Activated T-helper 17 cell treated with anti-CD3 and anti-CD28 coated beads, Interleukin-2, amount 50 U/mL, for 72 hours (primary cell): ENCODE results near the gene ATP10B. TPM values are rescaled to one million over a fixed set of nuclear protein-coding genes. Genes with fewer than 3 reads are reported as not detected.

Experiments
- ATAC-seq: fragments of 150-1000 bp; cut with Tn5 transposase; replicated peaks from 2 replicates; pipeline ENCODE4 v1.10.0; 2021; ENCODE audit warnings: mild to moderate bottlenecking, moderate library complexity
- H3K27ac Mint-ChIP-seq: one replicate; pipeline ENCODE4 v1.8.0; 2022; ENCODE audit warnings: mixed read lengths
- H3K27me3 Mint-ChIP-seq: one replicate; pipeline ENCODE4 v1.8.0; 2022; ENCODE audit warnings: mixed read lengths
- H3K36me3 Mint-ChIP-seq: one replicate; pipeline ENCODE4 v1.8.0; 2022; ENCODE audit warnings: low read depth, mild to moderate bottlenecking, mixed read lengths
- H3K4me1 Mint-ChIP-seq: one replicate; pipeline ENCODE4 v1.8.0; 2022; ENCODE audit warnings: mixed read lengths
- H3K4me3 Mint-ChIP-seq: one replicate; pipeline ENCODE4 v1.8.0; 2022; ENCODE audit warnings: mild to moderate bottlenecking, mixed read lengths
- H3K9me3 Mint-ChIP-seq: one replicate; pipeline ENCODE4 v1.8.0; 2022; ENCODE audit warnings: mixed read lengths
- total RNA-seq, 2 donors: library from RNA; stranded (reverse); gene quantifications; one replicate each; pipeline ENCODE4 v1.2.3, GENCODE V29; 2022

Gene ATP10B
- total RNA-seq, 2 donors from 2014 or later, result not detected

DNA sequence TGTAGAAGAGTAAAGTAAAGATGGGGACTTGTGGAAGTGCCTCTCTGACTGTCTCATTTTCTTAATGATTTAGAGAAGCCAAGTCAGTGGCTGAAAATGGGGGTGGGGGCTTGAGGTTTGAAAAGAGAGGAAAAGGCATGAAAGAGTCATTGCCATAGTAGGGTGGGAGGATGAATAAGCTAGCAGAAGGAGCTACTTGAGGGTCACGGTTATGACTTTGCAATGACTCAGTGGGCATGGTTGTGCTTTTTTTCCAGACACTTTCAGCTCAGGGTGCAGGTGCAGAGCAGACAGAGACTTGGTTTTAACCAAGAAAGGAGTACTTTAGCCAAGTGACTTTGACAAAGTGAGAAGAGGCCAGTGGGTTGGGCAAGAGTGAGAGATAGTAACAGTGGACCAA is 312.6 kb downstream of the ATP10B start:
- ATAC-seq, result peak; percentile 94
- no peak overlapping the region for H3K27ac Mint-ChIP-seq

DNA sequence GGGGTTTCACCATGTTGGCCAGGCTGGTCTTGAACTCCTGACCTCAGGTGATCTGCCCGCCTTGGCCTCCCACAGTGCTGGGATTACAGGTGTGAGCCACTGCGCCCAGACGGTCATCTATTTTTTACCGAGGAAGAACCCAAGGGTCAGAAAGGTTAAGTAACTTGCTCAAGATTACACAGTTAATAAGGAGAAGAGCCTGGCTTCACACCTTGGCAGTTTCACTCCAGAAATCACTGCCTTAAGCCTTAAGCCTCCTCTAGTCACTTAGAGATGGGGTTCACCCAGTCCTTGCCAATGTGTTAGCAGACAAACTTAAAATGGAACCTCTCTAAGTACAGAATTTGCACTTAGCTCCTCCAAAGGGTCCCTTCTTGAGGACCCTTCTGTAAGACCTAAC is 314.1 kb downstream of the ATP10B start:
- H3K9me3 Mint-ChIP-seq, result no peaks in the 10 kb centered on the region
- no peak overlapping the region for H3K4me3 Mint-ChIP-seq
- peak; percentile 30 for ATAC-seq
- no peak overlapping the region for H3K27ac Mint-ChIP-seq
- no peaks in the 10 kb centered on the region for H3K27me3 Mint-ChIP-seq
- H3K36me3 Mint-ChIP-seq, result no peaks in the 10 kb centered on the region
- no peaks in the 10 kb centered on the region for H3K4me1 Mint-ChIP-seq

More for the DNA sequence above, 312.6 kb downstream of the ATP10B start:
- no peaks in the 10 kb centered on the region for H3K9me3 Mint-ChIP-seq
- no peaks in the 10 kb centered on the region for H3K27me3 Mint-ChIP-seq
- no peak overlapping the region for H3K4me3 Mint-ChIP-seq
- H3K4me1 Mint-ChIP-seq, result no peaks in the 10 kb centered on the region
- H3K36me3 Mint-ChIP-seq, result no peaks in the 10 kb centered on the region

DNA sequence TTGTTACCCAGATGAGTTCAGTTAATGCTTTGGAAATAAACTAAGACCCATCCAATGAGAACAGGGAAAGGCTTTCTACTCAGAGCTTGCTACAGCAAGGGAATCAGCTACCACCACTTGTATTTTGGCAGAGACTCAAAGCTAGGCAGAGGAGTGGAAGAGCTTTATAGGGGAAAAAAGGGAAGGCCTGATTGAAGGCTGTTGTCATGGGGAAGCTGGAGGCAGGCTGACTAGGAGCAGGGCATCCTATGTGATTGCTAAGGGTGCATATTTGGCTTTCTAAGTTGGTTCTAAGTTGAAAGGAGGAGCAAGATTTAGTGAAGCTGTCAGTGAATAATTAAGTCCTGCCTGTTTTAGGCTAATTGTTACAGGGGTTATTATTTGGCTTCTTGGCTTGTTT is 314.9 kb downstream of the ATP10B start:
- no peaks in the 10 kb centered on the region for H3K9me3 Mint-ChIP-seq
- ATAC-seq, result no peak
- H3K4me3 Mint-ChIP-seq, result no peak overlapping the region
- no peaks in the 10 kb centered on the region for H3K4me1 Mint-ChIP-seq
- H3K36me3 Mint-ChIP-seq, result no peaks in the 10 kb centered on the region
- H3K27me3 Mint-ChIP-seq, result no peaks in the 10 kb centered on the region
- H3K27ac Mint-ChIP-seq, result no peak overlapping the region

DNA sequence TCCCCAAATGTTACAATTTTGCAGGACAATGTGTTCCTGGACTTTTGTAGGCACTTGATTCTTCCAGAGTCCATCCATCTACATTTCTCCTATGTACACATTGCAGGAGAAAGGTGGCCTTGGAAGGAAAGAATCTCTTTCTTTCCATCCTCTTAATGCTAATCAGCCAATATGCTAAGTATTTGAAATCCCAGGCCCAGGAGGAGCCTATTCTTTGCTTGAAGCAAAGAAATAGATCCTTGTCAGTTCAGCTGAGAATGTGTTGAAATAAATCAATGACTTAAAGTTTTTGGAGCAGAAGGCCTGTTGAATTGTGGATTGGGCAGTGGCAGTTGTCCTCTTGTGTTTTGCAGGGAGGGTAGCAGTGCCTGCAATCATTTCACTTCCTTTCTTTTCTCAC is 317.1 kb downstream of the ATP10B start:
- Mint-ChIP-seq H3K36me3 (no peaks in the 10 kb centered on the region), H3K27ac (no peak overlapping the region), H3K4me1 (no peaks in the 10 kb centered on the region), H3K27me3 (no peaks in the 10 kb centered on the region), H3K4me3 (no peak overlapping the region), H3K9me3 (no peaks in the 10 kb centered on the region)
- ATAC-seq, result no peak

DNA sequence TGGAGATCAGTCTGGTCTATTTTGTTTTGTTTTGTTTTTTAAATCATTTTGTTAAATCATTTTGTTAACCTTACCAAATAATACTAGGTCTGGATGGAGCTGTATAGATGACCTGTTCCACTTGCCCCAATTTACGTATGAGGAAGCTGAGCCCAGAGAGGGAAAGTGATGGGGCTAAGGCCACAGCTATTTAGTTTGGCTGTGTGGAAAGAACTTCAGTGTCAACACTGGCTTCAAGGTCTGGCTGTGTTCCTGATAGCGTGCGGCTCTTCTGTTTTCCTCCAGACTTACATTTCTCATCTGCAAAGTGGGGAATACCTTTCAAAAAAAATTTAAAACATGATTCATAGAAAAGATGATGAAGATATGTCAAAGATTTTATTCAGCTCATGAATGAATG is 317.9 kb downstream of the ATP10B start:
- H3K4me1 Mint-ChIP-seq, result no peaks in the 10 kb centered on the region
- no peak overlapping the region for H3K27ac Mint-ChIP-seq
- H3K36me3 Mint-ChIP-seq, result no peaks in the 10 kb centered on the region
- H3K9me3 Mint-ChIP-seq, result no peaks in the 10 kb centered on the region
- H3K27me3 Mint-ChIP-seq, result no peaks in the 10 kb centered on the region
- ATAC-seq, result no peak
- no peak overlapping the region for H3K4me3 Mint-ChIP-seq

DNA sequence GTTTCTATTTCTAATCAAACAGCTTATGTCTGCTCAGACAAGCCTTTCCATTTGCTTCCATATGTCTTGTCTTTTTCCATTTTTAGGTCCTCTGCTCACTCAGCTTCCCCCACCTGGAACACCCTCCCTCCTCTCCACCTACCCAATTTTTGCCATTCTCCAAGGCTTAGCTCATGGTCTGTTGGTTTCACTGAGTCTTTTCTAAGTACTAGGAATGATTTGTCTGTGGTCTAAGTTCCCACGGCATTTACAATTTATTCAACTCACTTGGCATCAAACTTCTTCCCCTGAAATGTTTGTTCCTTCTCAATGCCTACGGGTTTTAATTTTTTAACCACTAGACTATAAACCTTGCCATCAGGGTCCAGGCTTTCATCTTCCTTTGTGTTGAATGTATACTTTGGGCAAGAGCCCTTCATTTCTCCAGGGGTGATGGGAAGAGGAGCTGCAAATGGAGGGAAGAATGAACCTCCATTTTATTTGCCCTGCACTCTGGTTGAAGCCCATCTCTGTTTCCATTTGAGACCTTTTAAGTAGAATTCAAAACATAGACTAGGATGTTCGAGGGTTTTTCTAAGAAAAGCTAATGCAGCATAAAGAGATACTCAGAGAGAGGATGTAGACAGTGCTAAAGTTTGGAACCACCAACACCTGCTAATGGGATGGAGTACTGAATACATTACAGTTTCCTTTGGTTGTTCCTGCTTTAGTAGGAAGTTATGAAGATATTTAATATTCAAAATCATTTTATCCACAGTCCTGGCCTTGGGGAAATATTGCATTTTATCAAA is 326.3 kb downstream of the ATP10B start:
- H3K36me3 Mint-ChIP-seq, result no peaks in the 10 kb centered on the region
- no peak overlapping the region for H3K4me3 Mint-ChIP-seq
- peaks cover 4% of the 10 kb centered on the region for H3K27me3 Mint-ChIP-seq
- H3K27ac Mint-ChIP-seq, result no peak overlapping the region
- no peaks in the 10 kb centered on the region for H3K9me3 Mint-ChIP-seq
- ATAC-seq, result no peak
- no peaks in the 10 kb centered on the region for H3K4me1 Mint-ChIP-seq

DNA sequence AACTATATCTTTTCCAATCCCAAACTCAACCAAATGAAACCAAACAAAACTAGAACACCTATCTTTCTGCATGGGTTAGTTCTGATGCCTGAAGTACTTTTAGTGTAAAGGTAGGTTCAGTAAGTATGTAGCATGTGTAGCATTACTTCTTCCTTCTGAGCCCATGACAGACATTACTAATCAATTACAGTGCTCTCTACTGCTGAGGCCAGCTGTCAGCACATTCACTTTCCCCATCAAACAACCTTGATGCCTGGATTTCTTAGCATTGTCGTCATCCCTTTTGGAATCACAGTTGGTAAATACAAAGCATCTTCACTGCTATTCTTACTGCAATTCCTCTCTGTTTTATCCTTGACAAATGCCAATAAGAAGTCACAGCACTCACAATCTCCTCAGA is 327.2 kb downstream of the ATP10B start:
- Mint-ChIP-seq H3K9me3 (no peaks in the 10 kb centered on the region), H3K36me3 (no peaks in the 10 kb centered on the region), H3K4me3 (no peak overlapping the region), H3K27ac (no peak overlapping the region), H3K4me1 (no peaks in the 10 kb centered on the region), H3K27me3 (peaks cover 4% of the 10 kb centered on the region)
- no peak for ATAC-seq

DNA sequence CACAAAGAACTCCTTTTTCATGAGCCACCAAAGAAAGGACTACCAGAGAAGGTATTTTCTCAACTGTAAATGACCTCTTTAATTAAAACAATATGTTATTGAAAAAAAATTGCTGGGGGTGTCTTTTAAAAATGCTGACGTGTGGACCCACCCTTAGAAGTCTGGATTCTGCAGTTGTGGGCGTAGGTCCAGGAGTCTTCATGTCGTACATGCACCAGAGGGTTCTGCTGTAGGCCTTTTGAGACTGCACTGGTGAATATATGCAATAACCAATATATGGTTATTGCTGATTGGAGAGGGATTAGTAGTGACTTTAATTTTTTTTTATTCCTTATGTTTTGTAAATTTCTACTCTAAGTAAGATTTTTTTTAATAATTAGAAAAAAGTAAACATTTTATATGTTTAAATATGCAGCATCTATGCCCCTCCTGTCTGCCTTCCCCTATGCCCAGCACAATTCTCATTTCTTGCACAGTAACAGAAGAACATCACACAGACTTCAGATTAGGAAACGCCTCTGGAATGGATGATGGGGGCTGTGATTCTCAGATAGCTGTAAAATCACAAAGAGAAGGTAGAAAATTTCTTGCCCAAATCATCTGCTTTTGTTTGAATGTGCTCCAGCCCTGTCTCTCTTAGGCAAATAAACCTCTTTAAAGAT is 328.4 kb downstream of the ATP10B start:
- H3K27ac Mint-ChIP-seq, result no peak overlapping the region
- H3K4me1 Mint-ChIP-seq, result no peaks in the 10 kb centered on the region
- no peak for ATAC-seq
- H3K9me3 Mint-ChIP-seq, result no peaks in the 10 kb centered on the region
- H3K27me3 Mint-ChIP-seq, result peaks cover 4% of the 10 kb centered on the region
- H3K4me3 Mint-ChIP-seq, result no peak overlapping the region
- no peaks in the 10 kb centered on the region for H3K36me3 Mint-ChIP-seq

DNA sequence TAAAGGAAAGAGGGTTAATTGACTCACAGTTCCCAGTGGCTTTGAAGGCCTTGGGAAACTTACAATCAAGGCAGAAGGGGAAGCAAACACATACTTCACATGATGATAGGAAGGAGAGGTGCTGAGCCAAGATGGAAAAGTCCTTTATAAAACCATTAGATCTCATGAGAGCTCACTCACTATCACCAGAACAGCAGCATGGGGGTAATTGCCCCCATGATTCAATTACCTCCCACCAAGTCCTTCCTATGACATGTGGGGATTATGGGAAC is 330.7 kb downstream of the ATP10B start:
- Mint-ChIP-seq H3K4me1 (no peaks in the 10 kb centered on the region), H3K27me3 (no peaks in the 10 kb centered on the region), H3K9me3 (no peaks in the 10 kb centered on the region), H3K36me3 (no peaks in the 10 kb centered on the region), H3K27ac (no peak overlapping the region), H3K4me3 (no peak overlapping the region)
- no peak for ATAC-seq

DNA sequence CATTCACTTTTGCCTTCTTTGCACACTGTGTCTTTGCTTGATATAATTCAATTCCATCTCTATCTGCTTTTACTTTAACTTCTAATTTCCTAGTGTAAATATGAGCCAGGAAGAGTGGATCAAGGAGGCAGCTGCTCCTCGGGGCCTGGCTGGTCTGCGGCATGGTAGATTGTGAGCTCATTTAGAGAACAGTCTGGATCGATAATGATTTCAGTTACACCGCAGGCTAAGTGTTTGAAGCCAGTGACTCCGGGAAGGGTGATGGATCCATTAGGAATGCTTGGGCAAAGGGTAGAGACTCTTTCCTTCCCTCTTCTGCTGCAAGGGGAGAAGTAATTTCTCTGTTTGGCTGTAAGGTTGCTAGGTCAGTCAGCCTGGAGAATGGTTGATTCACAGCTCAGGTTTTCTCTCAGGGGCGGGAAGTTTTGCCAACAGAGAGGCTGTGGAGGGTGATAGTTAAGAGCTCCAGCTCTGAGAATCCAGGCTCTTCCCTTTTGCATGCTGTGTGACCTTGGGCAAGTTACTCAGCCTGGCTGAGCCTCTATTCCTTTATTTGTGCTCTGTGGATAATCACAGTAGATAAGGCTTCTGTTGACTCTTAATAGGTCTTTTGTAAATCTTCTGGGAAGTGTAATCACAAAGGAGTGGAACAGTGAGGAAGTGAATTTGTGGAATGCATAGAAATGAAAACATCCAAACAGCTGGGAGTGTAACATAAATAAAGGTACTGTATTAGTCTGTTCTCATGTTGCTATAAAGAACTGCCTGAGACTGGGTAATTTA is 331.2 kb downstream of the ATP10B start:
- ATAC-seq, result no peak
- Mint-ChIP-seq H3K27ac (no peak overlapping the region), H3K36me3 (no peaks in the 10 kb centered on the region), H3K9me3 (no peaks in the 10 kb centered on the region), H3K4me3 (no peak overlapping the region), H3K4me1 (no peaks in the 10 kb centered on the region), H3K27me3 (no peaks in the 10 kb centered on the region)

DNA sequence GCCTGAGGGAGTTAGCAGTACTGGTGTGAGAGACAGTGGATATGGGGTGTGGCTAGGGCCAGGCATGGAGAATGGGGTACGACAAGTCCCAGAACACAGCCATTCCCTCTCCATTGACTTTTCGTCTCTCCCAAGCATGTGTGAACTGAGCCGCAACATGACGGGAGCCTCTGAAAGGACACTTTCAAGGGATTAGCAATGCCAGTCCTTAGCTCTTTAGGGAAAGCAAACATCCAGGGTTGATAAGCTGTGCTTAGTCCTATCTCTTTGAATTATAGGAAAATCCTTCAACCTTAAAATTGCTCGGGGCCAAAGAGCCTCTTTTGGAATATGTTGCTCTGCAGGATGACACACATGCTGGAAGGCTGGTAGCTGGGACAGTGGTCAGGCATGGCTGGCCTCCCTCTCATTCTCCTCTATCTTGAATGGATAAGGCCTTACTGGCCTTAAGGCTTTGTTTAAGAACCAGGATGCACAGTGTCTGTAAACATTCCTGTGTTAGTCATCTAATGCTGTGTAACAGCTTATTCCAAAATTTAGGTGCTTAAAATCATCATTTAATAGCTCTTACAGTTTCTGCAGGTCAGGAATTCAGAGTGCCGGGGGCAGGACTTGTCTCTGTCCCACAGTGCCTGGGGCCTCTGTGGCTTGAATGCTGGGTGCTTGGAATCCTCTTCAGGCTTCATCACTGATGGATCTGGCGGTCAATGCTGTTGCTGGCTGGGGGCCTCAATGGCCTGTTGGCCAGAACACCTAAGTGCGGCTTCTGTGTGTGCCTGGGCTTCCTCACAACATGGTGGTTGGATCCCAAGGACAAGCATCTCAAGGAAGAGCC is 335.1 kb downstream of the ATP10B start:
- H3K4me1 Mint-ChIP-seq, result no peaks in the 10 kb centered on the region
- H3K27me3 Mint-ChIP-seq, result peaks cover 5% of the 10 kb centered on the region
- H3K27ac Mint-ChIP-seq, result no peak overlapping the region
- no peak for ATAC-seq
- no peaks in the 10 kb centered on the region for H3K9me3 Mint-ChIP-seq
- no peaks in the 10 kb centered on the region for H3K36me3 Mint-ChIP-seq
- no peak overlapping the region for H3K4me3 Mint-ChIP-seq

DNA sequence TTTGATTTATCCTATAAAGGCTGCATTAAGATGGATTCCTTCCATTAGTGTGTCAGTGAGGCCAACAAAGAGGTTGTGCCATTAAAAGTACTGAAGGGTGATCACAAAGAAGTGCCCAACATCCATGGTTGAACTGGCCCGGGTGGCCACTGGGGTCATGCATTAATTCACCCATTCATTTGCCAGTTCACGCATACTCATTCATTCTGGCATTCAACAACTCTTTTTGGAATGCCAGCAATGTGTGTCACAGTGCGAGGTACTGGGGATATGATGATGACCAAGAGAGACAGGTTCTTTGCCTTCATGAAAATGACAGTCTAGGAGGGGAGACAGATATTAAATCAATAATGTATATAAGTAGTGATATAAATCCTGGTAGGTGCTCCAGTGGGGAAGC is 337.1 kb downstream of the ATP10B start:
- Mint-ChIP-seq H3K4me3 (no peak overlapping the region), H3K36me3 (no peaks in the 10 kb centered on the region), H3K4me1 (no peaks in the 10 kb centered on the region), H3K27ac (no peak overlapping the region), H3K9me3 (no peaks in the 10 kb centered on the region), H3K27me3 (peaks cover 5% of the 10 kb centered on the region)
- ATAC-seq, result no peak

DNA sequence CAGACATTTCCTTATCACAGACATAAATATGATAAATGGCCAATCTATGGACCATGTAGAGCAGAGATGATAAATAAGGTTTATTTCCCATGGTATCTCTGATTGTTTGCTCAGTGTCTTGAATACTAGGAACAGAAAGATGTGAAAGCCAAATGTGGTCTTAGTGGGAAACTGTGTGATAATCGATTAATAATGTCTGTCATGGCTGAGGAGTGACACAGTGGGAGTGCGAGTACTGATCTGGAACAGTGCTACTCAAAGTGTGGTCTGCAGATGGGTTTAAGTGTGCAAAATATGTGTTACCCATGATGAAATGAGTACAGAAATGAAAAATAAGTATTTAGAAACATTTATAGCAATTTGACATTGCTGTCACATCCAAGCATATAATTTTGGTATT is 337.8 kb downstream of the ATP10B start:
- Mint-ChIP-seq H3K4me3 (no peak overlapping the region), H3K36me3 (no peaks in the 10 kb centered on the region), H3K4me1 (no peaks in the 10 kb centered on the region), H3K9me3 (no peaks in the 10 kb centered on the region), H3K27ac (no peak overlapping the region), H3K27me3 (peaks cover 5% of the 10 kb centered on the region)
- ATAC-seq, result no peak

DNA sequence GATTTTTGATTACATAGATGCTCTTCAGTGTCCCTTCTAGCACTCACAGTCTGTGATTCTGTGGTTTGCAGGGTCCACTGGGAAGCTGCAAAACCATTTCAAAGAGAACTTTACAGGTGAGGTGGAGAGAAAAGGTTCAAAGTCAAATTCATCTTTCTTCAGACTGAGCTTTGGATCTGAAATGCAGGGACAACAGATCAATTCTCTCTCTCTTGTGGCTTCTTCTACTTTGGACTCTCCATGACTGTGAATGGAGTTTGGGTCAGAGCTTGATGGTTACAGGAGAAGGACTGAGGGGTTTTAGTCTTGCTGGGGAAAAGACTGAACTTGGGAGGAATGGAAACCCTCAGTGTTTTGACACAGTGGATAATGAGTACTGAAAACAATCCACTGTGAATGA is 338.5 kb downstream of the ATP10B start:
- no peak for ATAC-seq
- peaks cover 5% of the 10 kb centered on the region for H3K27me3 Mint-ChIP-seq
- no peak overlapping the region for H3K4me3 Mint-ChIP-seq
- peaks cover 5% of the 10 kb centered on the region for H3K4me1 Mint-ChIP-seq
- no peaks in the 10 kb centered on the region for H3K9me3 Mint-ChIP-seq
- H3K36me3 Mint-ChIP-seq, result no peaks in the 10 kb centered on the region
- no peak overlapping the region for H3K27ac Mint-ChIP-seq
